WTC11 (cell line): Measurements from ENCODE around the gene CTIF. TPM values are rescaled to one million over a fixed set of nuclear protein-coding genes. Genes with fewer than 3 reads are reported as not detected.

Experiments
- ATAC-seq: fragments of 200-7000 bp; cut with Tn5 transposase; 2 replicates; pipeline ENCODE4 v1.10.0; 2021; ENCODE audit warnings: mild to moderate bottlenecking, moderate library complexity
- CTCF ChIA-PET: fragments of 300-600 bp; sonication (Branson Sonifier 250); formaldehyde crosslinking; loops from one replicate; lab custom pipeline; 2021; ENCODE audit warnings: antibody characterized with exemption; lab: Charles Lee
- POLR2A ChIA-PET: fragments of 350-600 bp; sonication (Branson Sonifier 250); formaldehyde crosslinking; loops from one replicate; lab custom pipeline; 2021; ENCODE audit warnings: antibody characterized with exemption; lab: Charles Lee
- DNase-seq: peaks from one replicate; pipeline ENCODE4 v3.0.0; 2021; ENCODE audit warnings: low spot score
- H3K27ac Mint-ChIP-seq: 2 replicates; pipeline ENCODE4 v1.8.0; 2021; ENCODE audit warnings: mixed read lengths
- H3K27me3 Mint-ChIP-seq: 2 replicates; pipeline ENCODE4 v1.8.0; 2021; ENCODE audit warnings: low read depth, mild to moderate bottlenecking, moderate library complexity, mixed read lengths
- H3K36me3 Mint-ChIP-seq: 2 replicates; pipeline ENCODE4 v1.8.0; 2021; ENCODE audit warnings: mixed read lengths
- H3K4me1 Mint-ChIP-seq: 2 replicates; pipeline ENCODE4 v1.8.0; 2022; ENCODE audit warnings: mixed read lengths
- H3K4me3 Mint-ChIP-seq: 2 replicates; pipeline ENCODE4 v1.8.0; 2021; ENCODE audit warnings: mild to moderate bottlenecking, moderate library complexity, mixed read lengths
- H3K9me3 Mint-ChIP-seq: 2 replicates; pipeline ENCODE4 v1.8.0; 2021; ENCODE audit warnings: mixed read lengths
- ATF3 ChIP-seq: sonication (generic); formaldehyde crosslinking; conservative IDR thresholded peaks from 2 replicates; pipeline ENCODE4 v1.8.1; 2022; ENCODE audit warnings: mild to moderate bottlenecking, missing genetic modification reagents
- CBFB ChIP-seq: sonication (generic); formaldehyde crosslinking; IDR thresholded peaks from 2 replicates; pipeline ENCODE4 v1.8.1; 2022; ENCODE audit warnings: mild to moderate bottlenecking, low read depth, missing genetic modification reagents
- ETV6 ChIP-seq: sonication (generic); formaldehyde crosslinking; IDR thresholded peaks from 2 replicates; pipeline ENCODE4 v1.8.1; 2022; ENCODE audit warnings: mild to moderate bottlenecking, missing genetic modification reagents
- FOXK1 ChIP-seq: sonication (generic); formaldehyde crosslinking; IDR thresholded peaks from 2 replicates; pipeline ENCODE4 v1.8.0; 2022; ENCODE audit warnings: mild to moderate bottlenecking, moderate library complexity, missing genetic modification reagents
- MYBL2 ChIP-seq: sonication (generic); formaldehyde crosslinking; IDR thresholded peaks from 2 replicates; pipeline ENCODE4 v1.8.1; 2023; ENCODE audit warnings: mild to moderate bottlenecking, moderate library complexity, missing genetic modification reagents
- NFATC4 ChIP-seq: fragments of 250-450 bp; sonication (Bioruptor Pico); IDR thresholded peaks from 2 replicates; pipeline ENCODE4 v1.9.0; 2021; ENCODE audit warnings: mild to moderate bottlenecking
- RELA ChIP-seq: sonication (generic); formaldehyde crosslinking; IDR thresholded peaks from 2 replicates; pipeline ENCODE4 v1.8.1; 2022; ENCODE audit warnings: missing genetic modification reagents, mild to moderate bottlenecking, borderline replicate concordance
- SMAD3 ChIP-seq: sonication (generic); formaldehyde crosslinking; IDR thresholded peaks from 2 replicates; pipeline ENCODE4 v1.8.0; 2022; ENCODE audit warnings: missing genetic modification reagents, mild to moderate bottlenecking, borderline replicate concordance
- SP1 ChIP-seq: sonication (generic); formaldehyde crosslinking; conservative IDR thresholded peaks from 2 replicates; pipeline ENCODE4 v1.8.1; 2022; ENCODE audit warnings: missing genetic modification reagents
- TCF7 ChIP-seq: sonication (generic); formaldehyde crosslinking; IDR thresholded peaks from 2 replicates; pipeline ENCODE4 v1.8.0; 2022; ENCODE audit warnings: mild to moderate bottlenecking, low read depth, missing genetic modification reagents, moderate library complexity
- USF1 ChIP-seq: sonication (generic); formaldehyde crosslinking; IDR thresholded peaks from 2 replicates; pipeline ENCODE4 v1.8.0; 2022; ENCODE audit warnings: mild to moderate bottlenecking, missing genetic modification reagents
- ZMAT4 ChIP-seq: fragments of 250-450 bp; sonication (Bioruptor Pico); IDR thresholded peaks from 2 replicates; pipeline ENCODE4 v1.9.0; 2021; ENCODE audit warnings: mild to moderate bottlenecking
- ZNF121 ChIP-seq: sonication (generic); formaldehyde crosslinking; IDR thresholded peaks from 2 replicates; pipeline ENCODE4 v1.8.0; 2023; ENCODE audit warnings: missing genetic modification reagents
- ZNF512 ChIP-seq: sonication (generic); formaldehyde crosslinking; IDR thresholded peaks from 2 replicates; pipeline ENCODE4 v1.8.1; 2022; ENCODE audit warnings: missing genetic modification reagents, borderline replicate concordance
- ZNF532 ChIP-seq: fragments of 250-450 bp; sonication (Bioruptor Pico); IDR thresholded peaks from 2 replicates; pipeline ENCODE4 v1.9.0; 2021; ENCODE audit warnings: mild to moderate bottlenecking, borderline replicate concordance
- total RNA-seq: library from RNA; stranded (reverse); gene quantifications from 3 replicates; pipeline ENCODE4 v1.2.3, GENCODE V29; 2021

CTIF gene
- total RNA-seq, 1 experiment from 2014 or later: 28.5 TPM

- Mint-ChIP-seq H3K27me3 (no peaks in the 10 kb centered on the region), H3K36me3 (no peaks in the 10 kb centered on the region), H3K27ac (no peak overlapping the region; the same call in 1 of the 2 replicates), H3K4me1 (peaks cover 43% of the 10 kb centered on the region), H3K4me3 (no peak overlapping the region), H3K9me3 (no peaks in the 10 kb centered on the region)
- CTCF ChIA-PET: interaction anchor here (0.6 kb wide), 1 partner anchor 189 kb away, joined by 4 read pairs; no protein-coding TSS in a partner anchor
- TF ChIP-seq ZNF512 (no peak), FOXK1 (CRISPR knock-in tag) (no peak)
- no peak for DNase-seq
- POLR2A ChIA-PET: interaction anchor here (0.7 kb wide), 1 partner anchor 60 kb away, joined by 5 read pairs; no protein-coding TSS in a partner anchor
- no peak for ATAC-seq
These were observed 316.9 kb downstream of the CTIF start for GRCh38 chr18:48855422-48856377.

- ChIA-PET POLR2A (no interaction called here), CTCF (no interaction called here)
- TF ChIP-seq ETV6: no peak
- no peak for TF ChIP-seq ATF3 (CRISPR knock-in tag)
- TF ChIP-seq SMAD3 (CRISPR knock-in tag): no peak
- no peak for TF ChIP-seq ZNF532 (CRISPR knock-in tag)
- no peak for TF ChIP-seq TCF7 (CRISPR knock-in tag)
- no peak for TF ChIP-seq NFATC4
- no peak for TF ChIP-seq CBFB (CRISPR knock-in tag)
- TF ChIP-seq MYBL2 (CRISPR knock-in tag): no peak
- H3K27me3 Mint-ChIP-seq: no peaks in the 10 kb centered on the region
- H3K4me1 Mint-ChIP-seq: peaks cover 42% of the 10 kb centered on the region
- no peak overlapping the region for H3K27ac Mint-ChIP-seq
- no peak overlapping the region for H3K4me3 Mint-ChIP-seq
- DNase-seq (no peak), ATAC-seq (no peak)
- no peaks in the 10 kb centered on the region for H3K9me3 Mint-ChIP-seq
- H3K36me3 Mint-ChIP-seq: no peaks in the 10 kb centered on the region
These were observed 318.3 kb downstream of the CTIF start for GRCh38 chr18:48857023-48857694.

GRCh38 chr18:48858676-48859075 is 319.8 kb downstream of the CTIF start:
- DNase-seq: no peak
- Mint-ChIP-seq H3K27me3 (no peaks in the 10 kb centered on the region), H3K4me1 (peaks cover 35% of the 10 kb centered on the region), H3K9me3 (no peaks in the 10 kb centered on the region), H3K27ac (no peak overlapping the region), H3K4me3 (no peak overlapping the region), H3K36me3 (no peaks in the 10 kb centered on the region)
- CTCF ChIA-PET: interaction anchor here (1.0 to 3.8 kb wide), 4 partner anchors 31 to 94 kb away, joined by 3 to 14 read pairs (median 4); no protein-coding TSS in a partner anchor
- POLR2A ChIA-PET: no interaction called here
- TF ChIP-seq ZMAT4 (CRISPR knock-in tag): no peak
- no peak for TF ChIP-seq USF1 (CRISPR knock-in tag)
- no peak for TF ChIP-seq RELA (CRISPR knock-in tag)
- TF ChIP-seq ZNF121 (CRISPR knock-in tag): no peak
- TF ChIP-seq SP1 (CRISPR knock-in tag): no peak
- no peak for TF ChIP-seq ZNF532 (CRISPR knock-in tag)
- no peak for ATAC-seq
